Measurements from ENCODE around the gene ARHGEF10L. TPM values are rescaled to one million over a fixed set of nuclear protein-coding genes. Genes with fewer than 3 reads are reported as not detected.
A peak's percentile ranks its signal among the peaks of the same experiment; 100 is the strongest.

Gene ARHGEF10L
- total RNA-seq, 6 experiments from 2014 or later = 11.1 to 29.0 (median 26.7) TPM

DNA sequence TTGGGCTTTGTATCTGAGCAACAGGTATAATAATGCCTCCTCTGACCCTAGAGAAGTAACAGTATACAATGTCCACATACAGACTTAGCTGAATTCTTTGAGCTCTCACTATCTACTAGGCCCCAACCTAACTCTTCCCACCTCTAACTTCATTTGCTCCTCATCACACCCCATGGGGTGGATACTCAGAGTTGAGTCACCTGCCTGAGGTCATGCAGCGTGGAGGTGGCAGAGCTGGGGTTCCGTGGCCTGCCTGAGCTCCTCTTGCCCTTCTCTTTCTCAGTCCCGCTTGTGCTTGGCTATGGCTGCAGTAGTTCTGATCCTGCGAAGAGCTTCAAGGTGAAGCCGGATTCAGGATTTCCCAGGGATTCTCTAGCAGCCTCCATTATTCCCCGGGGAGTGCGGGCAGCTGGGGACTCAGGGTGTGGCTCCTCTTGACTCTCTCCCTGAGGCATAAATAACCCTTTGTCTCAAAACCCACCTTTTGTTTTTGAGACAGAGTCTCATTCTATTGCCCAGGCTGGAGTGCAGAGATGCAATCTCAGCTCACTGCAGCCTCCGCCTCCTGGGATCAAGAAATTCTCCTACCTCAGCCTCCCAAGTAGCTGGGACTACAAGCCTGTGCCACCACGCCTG is 185.7 kb downstream of the ARHGEF10L start:
- peaks cover 4% of the 10 kb centered on the region for H3K4me1 Mint-ChIP-seq (ENCODE audit: low read depth)
- H3K27ac Mint-ChIP-seq = no peak overlapping the region
- no peak for DNase-seq
- no peak overlapping the region for H3K4me3 Mint-ChIP-seq
- no peaks in the 10 kb centered on the region for H3K36me3 Mint-ChIP-seq (ENCODE audit: low read depth)
- H3K9me3 Mint-ChIP-seq = no peaks in the 10 kb centered on the region
- TF ChIP-seq, protein P1, sequence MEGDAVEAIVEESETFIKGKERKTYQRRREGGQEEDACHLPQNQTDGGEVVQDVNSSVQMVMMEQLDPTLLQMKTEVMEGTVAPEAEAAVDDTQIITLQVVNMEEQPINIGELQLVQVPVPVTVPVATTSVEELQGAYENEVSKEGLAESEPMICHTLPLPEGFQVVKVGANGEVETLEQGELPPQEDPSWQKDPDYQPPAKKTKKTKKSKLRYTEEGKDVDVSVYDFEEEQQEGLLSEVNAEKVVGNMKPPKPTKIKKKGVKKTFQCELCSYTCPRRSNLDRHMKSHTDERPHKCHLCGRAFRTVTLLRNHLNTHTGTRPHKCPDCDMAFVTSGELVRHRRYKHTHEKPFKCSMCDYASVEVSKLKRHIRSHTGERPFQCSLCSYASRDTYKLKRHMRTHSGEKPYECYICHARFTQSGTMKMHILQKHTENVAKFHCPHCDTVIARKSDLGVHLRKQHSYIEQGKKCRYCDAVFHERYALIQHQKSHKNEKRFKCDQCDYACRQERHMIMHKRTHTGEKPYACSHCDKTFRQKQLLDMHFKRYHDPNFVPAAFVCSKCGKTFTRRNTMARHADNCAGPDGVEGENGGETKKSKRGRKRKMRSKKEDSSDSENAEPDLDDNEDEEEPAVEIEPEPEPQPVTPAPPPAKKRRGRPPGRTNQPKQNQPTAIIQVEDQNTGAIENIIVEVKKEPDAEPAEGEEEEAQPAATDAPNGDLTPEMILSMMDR (IDR thresholded peaks at IDR 0.05) = no peak
- peaks cover 13% of the 10 kb centered on the region for H3K27me3 Mint-ChIP-seq (ENCODE audit: insufficient read depth)

DNA sequence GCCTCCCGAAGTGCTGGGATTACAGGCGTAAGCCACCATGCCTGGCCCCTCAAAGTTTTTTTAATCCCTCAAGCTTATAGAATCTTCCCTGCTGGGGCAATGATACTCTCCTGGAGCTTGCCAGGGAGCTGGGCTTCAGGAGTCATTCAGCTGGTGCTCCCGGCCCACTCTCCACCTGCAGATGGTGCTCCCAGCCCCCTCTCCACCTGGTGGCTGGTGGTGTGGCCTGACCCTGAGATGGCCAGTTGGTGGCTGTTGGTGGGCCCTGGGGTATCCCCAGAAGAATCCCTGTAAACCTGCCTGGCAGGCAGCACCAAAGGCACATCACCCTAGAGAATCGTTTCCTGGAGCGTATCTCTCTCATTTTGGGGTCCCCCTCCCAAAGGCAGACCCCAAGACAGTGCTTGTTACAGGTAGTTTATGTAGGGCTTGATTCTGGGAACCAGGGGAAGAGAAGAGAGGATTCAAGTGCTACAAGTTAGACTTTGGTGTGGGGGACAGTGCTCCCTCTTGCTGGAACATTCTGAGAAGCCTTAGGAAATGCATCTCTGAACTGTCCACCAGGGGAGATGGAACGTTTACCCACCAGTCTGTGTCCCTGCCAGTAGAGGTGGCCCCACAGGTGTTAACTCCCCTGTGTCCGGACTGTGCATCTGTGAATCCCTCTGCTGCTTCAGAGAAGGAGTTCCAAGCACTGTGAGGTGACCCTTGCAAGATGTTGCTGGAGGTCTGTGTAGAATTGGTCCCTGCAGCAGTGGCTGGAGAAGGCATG is 186.5 kb downstream of the ARHGEF10L start:
- H3K27me3 Mint-ChIP-seq (ENCODE audit: insufficient read depth) = peaks cover 13% of the 10 kb centered on the region
- H3K9me3 Mint-ChIP-seq = no peaks in the 10 kb centered on the region
- H3K4me3 Mint-ChIP-seq = no peak overlapping the region
- no peak for DNase-seq
- H3K36me3 Mint-ChIP-seq (ENCODE audit: low read depth) = no peaks in the 10 kb centered on the region
- 0 out of 2 replicates have a peak, but pooled peaks cover 5% of the 10 kb centered on the region for H3K4me1 Mint-ChIP-seq (ENCODE audit: low read depth)
- TF ChIP-seq, protein P1 (IDR thresholded peaks at IDR 0.05) = peak; percentile 26
- no peak overlapping the region for H3K27ac Mint-ChIP-seq

DNA sequence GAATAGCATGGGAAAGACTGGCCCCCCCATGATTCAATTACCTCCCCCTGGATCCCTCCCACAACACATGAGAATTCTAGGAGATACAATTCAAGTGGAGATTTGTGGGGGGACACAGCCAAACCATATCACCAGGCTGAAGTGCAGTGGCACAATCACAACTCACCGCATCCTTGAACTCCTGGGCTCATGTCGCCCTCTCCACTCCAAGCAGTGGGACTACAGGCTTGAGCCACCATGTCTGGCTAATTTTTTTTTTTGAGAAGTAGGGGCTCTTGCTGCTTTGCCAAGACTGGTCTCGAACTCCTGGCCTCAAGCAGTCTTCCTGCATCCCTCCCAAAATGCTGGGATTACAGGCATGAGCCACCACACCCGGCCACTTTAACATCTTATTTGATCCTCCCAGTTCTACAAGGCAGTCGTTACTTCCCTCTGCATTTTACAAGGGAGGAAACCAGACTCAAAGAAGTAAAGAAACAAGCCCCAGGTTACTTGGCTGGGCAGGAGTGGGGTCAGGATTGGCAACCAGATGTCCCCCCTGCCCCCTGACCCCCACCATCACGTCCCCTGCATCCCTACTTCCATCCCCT is 188.7 kb downstream of the ARHGEF10L start:
- Mint-ChIP-seq H3K4me3 (no peak overlapping the region), H3K27me3 (ENCODE audit: insufficient read depth) (peaks cover 13% of the 10 kb centered on the region), H3K9me3 (no peaks in the 10 kb centered on the region), H3K27ac (no peak overlapping the region), H3K4me1 (ENCODE audit: low read depth) (peaks cover 14% of the 10 kb centered on the region), H3K36me3 (ENCODE audit: low read depth) (no peaks in the 10 kb centered on the region)
- DNase-seq = no peak
- TF ChIP-seq, protein P1 (IDR thresholded peaks at IDR 0.05) = no peak

DNA sequence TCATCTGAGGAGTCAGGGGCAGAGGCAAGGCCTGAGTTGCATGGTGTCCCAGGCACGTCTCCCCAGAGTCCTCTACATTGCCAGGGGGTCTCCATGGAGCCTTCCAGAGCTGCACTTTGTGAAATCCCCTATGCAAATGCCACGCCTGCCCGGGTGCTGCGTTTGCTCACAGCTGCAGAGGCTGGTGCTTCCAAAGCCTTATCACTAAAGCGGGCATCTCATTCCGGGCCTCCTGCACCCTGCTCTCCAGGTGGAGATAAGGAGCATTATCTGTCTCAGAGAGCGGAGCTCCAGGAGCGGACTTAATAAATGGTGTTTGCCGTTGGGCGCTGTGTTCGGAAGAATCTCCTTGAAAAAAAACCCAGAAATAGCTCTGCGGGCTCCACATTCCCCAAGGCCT is 189.8 kb downstream of the ARHGEF10L start:
- no peak for DNase-seq
- Mint-ChIP-seq H3K9me3 (no peaks in the 10 kb centered on the region), H3K27me3 (ENCODE audit: insufficient read depth) (peaks cover 13% of the 10 kb centered on the region), H3K4me3 (no peak overlapping the region), H3K27ac (no peak overlapping the region), H3K36me3 (ENCODE audit: low read depth) (no peaks in the 10 kb centered on the region), H3K4me1 (ENCODE audit: low read depth) (peaks cover 14% of the 10 kb centered on the region)
- TF ChIP-seq, protein P1 (IDR thresholded peaks at IDR 0.05) = no peak

DNA sequence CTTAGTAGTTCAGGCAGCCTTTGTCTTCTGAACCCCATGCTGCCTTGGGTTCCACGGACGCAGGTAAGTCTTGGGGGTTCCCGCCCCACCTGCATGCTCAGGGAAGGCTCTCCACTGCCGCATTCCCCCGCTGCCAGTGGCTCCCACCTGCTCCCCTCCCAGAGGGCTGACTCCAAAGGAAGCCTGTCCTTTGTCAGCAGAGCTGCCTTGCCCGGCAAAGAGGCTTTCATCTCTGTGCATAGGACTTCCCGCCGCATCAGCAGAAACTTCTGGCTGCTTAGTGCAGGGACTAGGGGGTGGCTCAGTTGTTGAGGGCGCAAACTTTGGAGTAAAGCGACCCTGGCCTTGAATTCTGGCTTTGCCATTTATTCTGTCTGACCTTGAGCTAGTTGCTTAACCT is 190.4 kb downstream of the ARHGEF10L start:
- no peak overlapping the region for H3K27ac Mint-ChIP-seq
- H3K27me3 Mint-ChIP-seq (ENCODE audit: insufficient read depth) = peaks cover 14% of the 10 kb centered on the region
- DNase-seq = no peak
- peaks cover 14% of the 10 kb centered on the region for H3K4me1 Mint-ChIP-seq (ENCODE audit: low read depth)
- TF ChIP-seq, protein P1 (IDR thresholded peaks at IDR 0.05) = no peak
- H3K4me3 Mint-ChIP-seq = no peak overlapping the region
- H3K9me3 Mint-ChIP-seq = no peaks in the 10 kb centered on the region
- no peaks in the 10 kb centered on the region for H3K36me3 Mint-ChIP-seq (ENCODE audit: low read depth)

Data from HFFc6 (cell line).